Fibroblast of pulmonary artery (primary cell): ENCODE results near the gene NELFCD.

ENCODE experiments used
- DNase-seq: peaks from one replicate; pipeline ENCODE4 v3.0.0-alpha.2; 2010; ENCODE audit warnings: low read depth
- H3K4me3 ChIP-seq: replicated peaks from 2 replicates; pipeline ENCODE4 v1.5.1; 2011; ENCODE audit warnings: low read depth, mild to moderate bottlenecking, control low read depth, low read length, moderate library complexity
- CTCF ChIP-seq: IDR thresholded peaks from 2 replicates; pipeline ENCODE4 v1.5.1; 2011; ENCODE audit warnings: mild to moderate bottlenecking, control low read depth, low read length, inconsistent platforms; ENCODE audit errors: missing control alignments

The NELFCD gene

GRCh38 chr20:59004763-59005522, 23.9 kb downstream of the NELFCD start:
- no peak for DNase-seq
- TF ChIP-seq CTCF: no peak

GRCh38 chr20:59005523-59006166, 24.6 kb downstream of the NELFCD start:
- no peak for TF ChIP-seq CTCF
- no peak for DNase-seq
- peak overlapping the region; percentile 65 for H3K4me3 ChIP-seq

More at GRCh38 chr20:59004763-59005522, 23.9 kb downstream of the NELFCD start:
- no peak overlapping the region for H3K4me3 ChIP-seq

GRCh38 chr20:59006167-59006863, 25.3 kb downstream of the NELFCD start:
- peak overlapping the region; percentile 65 for H3K4me3 ChIP-seq
- no peak for DNase-seq
- TF ChIP-seq CTCF: no peak

GRCh38 chr20:59006864-59007664, 26.0 kb downstream of the NELFCD start, which contains the start of gene CTSZ:
Gene CTSZ, minus strand, starts transcription at chr20:59007254. Its CDS starts 126 bp downstream, at chr20:59007128.
- DNase-seq: peak; percentile 33
- H3K4me3 ChIP-seq: peak within 1 kb of the TSS; percentile 65
- no peak for TF ChIP-seq CTCF

- DNase-seq: no peak
- peak overlapping the region; percentile 17 for H3K4me3 ChIP-seq
- TF ChIP-seq CTCF: no peak
These were observed 26.8 kb downstream of the NELFCD start for GRCh38 chr20:59007665-59008511.
